HG02884 (cell line): Measurements from ENCODE around the gene OPHN1.
"Not testable (repeated sequence)": the region's sequence is repeated elsewhere in the genome, so short reads cannot be mapped to it uniquely, and the experiment has no call there.

Source experiments
- ATAC-seq: cut with Tn5 transposase; IDR thresholded peaks from one replicate; pipeline ENCODE4 v1.9.1; 2021; ENCODE audit warnings: mild to moderate bottlenecking, moderate library complexity; ENCODE audit not compliant: unreplicated experiment

The OPHN1 gene

DNA sequence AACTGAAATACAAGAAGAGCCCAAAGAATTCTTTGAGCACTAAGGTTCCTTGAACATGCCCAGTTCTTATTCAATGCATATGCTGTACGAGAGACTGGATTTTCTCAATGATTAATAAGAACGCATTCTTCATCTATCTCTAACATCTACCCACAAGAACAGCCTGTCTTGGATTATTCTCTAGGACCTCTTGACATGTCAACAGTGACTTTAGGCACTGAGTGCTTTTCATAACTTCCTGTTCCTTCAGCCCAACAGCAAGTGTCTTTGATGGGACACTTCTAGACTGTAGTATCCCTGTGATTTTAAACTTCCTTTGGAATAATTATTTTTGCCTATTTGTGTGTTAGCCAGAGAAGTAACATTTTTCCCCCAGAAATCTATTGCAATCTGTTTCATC is 69.3 kb downstream of the OPHN1 start:
- ATAC-seq, result no peak

DNA sequence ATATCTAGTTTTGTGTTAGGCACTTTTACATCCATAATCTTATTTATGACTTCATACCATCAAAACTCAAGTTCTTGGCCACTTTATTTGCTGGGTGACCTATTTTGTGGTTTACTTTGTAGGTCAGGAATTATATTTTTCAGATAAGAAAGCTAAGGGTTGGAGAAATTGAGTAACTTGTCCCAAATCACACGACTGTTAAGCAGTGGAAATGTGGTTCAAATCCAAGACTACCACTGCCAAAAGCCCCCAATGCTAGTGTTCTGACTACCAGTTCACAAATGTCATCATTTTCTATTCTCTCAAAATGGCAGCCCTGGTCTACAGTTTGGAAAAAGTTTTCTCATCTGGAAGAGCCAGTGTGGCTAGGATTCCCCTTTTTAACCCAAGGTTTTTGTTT is 74.6 kb downstream of the OPHN1 start:
- ATAC-seq, result no peak

DNA sequence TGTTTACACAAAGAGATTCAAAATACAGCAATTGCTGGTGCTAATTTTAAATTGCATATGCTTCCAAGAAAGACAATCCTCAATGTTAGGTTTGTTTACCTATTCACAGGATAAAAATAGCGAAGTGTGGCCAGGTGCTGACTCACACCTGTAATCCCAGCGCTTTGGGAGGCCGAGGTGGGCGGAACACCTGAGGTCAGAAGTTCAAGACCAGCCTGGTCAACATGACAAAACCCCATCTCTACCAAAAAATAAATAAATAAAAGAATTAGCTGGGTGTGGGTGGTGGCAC is 77.7 kb downstream of the OPHN1 start:
- no peak for ATAC-seq

DNA sequence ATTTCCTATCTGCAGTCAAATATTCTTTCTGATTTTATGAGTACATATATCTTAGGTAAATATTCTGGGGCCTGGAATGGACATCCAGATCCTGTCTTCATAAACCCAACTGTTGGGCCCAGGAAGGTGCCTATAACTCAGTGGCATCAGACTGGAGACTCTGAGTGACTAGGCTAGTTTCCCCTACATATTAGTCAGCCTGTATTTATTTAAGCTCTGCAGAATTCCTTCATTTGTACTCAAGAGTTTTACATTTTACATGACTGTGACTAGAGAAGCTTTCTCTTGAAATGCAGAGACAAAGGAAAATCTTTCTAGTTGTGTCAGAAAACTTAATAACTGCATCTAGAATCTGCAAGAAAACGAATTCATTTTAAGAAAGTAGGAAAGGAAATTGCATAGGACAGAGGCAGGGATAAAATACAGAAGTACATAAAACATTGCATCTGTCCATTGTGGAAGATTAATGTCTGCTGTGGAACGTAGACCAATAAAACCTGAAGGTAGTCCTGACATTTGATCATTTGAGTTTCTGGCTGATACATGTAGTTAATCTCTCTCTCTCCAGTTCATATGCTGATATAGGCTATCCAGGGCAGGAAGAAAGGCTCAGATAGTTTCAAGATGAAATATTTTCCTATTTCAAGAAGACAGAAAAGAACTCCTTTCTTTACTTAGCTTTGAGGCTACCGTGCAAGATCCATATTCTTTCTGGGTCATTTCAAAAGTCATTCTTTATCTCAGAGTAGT is 78.2 kb downstream of the OPHN1 start:
- no peak for ATAC-seq

DNA sequence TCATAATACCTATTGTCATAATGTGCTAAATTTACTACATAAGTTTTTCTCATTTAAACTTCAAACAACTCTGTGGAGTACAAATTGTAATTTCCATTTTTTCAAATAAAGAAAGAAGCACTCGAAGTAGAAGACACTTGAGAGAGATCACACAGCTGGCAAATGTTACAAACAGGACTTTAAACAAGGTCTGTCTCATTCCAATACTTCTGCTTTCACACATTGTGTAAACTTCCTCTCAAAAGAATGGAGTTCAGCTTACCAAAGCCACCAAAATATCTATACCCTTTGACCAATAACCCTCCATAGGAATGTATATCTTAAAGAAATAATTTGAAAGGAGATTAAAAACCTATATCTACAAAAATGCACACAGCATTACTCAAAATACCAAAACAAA is 88.3 kb downstream of the OPHN1 start:
- no peak for ATAC-seq

DNA sequence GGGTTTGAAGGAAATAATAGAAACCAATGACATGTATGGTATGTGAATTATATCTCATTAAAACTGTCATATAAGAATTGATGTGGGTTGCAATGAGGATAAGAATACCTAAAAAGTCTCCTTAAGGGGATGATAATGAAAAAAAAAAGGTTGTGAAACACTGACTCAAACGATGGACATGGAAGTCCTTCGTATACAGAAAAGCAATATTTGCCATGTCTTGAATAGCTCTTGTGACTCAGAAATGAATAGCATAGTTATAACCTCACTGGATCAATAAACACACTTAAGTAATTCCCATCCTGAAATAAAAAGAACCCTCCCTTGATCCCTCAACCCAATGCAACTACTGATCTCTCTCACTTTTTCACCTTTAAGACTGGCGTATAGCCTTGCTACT is 89.7 kb downstream of the OPHN1 start:
- no peak for ATAC-seq

DNA sequence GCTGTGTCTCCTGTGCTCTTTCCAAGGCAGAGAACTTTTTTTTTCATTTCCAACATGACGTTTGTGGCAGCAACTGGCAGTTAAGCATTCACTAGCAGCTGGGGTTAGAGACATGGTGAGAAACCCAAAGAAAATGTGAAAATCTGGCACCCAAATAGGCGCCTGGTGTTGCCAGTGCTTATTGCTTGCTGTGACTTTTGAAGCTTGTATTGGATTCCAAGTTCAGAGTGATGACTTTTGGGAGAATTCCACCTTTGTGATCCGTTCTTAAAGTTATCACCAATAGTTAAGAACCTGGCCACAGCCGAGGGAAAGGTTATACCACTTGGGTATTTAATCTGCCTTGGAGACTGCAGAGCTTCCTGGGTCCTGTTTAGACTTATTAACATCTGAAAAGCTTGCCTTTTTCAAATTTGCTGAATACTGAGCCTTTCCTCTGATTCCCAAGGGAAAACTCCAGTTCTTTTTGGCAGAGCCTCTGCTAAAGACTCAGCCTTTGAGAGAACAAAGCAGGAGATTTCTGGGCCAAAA is 101.0 kb downstream of the OPHN1 start:
- ATAC-seq, result no peak

DNA sequence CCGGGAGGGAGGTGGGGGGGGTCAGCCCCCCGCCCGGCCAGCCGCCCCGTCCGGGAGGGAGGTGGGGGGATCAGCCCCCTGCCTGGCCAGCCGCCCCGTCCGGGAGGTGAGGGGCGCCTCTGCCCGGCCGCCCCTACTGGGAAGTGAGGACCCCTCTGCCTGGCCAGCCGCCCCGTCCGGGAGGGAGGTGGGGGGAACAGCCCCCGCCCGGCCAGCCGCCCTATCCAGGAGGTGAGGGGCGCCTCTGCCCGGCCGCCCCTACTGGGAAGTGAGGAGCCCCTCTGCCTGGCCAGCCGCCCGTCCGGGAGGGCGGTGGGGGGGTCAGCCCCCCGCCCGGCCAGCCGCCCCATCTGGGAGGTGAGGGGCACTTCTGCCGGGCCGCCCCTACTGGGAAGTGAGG is 106.5 kb downstream of the OPHN1 start:
- not testable (repeated sequence) for ATAC-seq

DNA sequence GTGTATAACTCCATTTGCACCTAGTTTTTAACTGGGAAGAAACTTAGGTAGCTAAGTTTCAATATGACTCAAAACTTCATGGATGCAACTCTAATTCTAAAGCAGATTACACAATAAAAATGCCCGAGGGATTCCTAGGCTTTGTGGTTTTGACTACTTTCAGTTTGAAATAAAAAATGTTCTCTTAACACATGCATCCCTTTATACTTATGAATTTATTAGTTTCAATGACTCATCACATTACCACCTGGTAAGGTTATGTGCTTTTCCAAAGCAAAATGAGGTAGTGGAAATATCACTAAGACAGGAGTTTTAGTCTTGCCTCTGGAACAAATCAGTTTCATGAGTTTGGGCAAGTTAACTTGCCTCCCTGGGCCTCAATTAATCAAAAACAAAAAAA is 125.5 kb downstream of the OPHN1 start:
- no peak for ATAC-seq

DNA sequence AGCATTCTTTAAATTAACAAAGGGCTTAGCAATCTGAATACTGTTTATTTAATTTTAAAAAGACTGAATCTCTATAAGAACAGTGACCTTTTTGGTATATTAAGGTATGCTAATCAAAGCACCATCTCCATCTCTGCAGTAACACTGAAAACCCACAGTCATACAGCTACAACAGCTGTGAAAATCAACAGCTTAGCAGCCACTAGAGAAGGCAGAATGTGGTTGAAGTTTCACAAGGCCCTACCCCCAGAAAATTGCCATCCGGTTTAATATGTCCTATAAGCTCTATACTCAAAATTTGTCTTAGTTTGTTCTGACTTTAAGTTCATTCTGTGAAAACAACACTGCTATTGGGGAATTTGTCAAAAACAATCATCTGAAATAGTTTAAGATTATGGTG is 128.7 kb downstream of the OPHN1 start:
- ATAC-seq, result no peak

DNA sequence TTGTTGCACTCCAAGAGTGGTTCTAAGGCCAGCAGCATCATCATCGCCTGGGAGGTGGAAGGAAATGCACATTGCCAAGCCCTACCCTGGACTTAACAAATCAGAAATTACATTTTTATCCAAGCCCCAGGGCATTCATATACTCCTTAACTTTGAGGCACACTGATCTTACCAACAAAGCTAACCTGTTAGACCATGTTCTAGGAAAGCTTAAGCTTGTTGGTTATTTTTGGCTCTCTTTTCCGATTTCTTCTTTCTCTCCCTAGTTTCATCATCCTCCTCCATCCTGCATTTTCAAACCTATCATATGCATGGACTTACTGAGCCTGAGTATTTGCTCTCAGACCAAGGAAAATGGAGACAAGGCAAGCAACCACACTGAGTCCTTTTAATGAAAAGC is 133.4 kb downstream of the OPHN1 start:
- no peak for ATAC-seq

DNA sequence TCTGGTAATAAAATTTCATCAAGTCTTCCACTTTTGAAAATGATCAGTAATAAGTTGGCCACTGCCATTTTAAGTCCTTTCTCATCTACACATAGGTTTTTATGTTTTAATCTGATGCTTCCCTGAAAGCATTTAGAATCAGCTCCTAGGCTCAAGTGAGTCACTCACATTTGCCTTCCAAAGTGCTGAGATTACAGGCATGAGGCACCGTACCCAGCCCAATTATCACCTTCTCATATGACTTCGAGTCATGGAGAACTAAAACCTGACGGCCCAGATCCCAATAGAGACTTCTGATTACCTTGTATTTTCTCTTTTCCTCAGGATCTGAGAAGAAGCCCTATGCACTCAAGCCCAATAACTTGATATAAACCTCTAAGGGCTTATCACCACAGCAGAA is 140.8 kb downstream of the OPHN1 start:
- ATAC-seq, result no peak

DNA sequence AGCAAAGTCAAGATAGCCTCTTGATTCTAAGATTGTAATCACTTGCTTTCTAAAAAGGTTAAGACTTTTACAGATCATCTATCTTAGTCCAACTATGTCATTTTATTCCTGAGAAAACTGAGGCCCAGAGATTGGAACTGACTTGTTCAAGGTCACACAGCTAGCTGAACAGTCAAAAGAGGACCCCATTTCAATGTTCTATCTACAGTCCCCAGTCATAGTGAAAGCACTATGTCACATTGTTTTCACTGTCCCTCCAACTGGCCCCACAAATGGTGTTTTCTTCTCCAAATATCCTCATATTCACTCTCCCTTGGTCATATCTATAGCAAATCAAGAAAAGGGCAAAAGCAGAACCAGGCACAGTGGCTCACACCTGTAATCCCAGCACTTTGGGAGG is 145.2 kb downstream of the OPHN1 start:
- ATAC-seq, result no peak

DNA sequence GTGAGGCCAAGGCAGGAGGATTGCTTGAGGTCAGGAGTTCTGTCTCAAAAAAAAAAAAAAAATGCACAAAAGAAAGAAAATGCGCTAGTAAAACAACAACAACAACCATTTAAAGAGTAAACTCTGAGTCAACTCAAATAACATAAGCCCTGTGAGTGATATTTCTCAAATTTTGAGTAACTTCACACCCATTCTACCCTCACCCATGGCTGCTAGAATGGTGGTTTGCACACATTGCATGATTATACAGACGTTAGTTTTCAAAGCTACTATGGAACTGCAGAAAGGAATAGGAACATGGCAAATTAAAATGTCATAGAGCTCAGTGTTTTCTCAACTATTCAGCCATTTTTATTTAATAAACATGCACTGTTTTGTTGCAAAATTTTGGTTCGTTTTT is 145.9 kb downstream of the OPHN1 start:
- no peak for ATAC-seq

DNA sequence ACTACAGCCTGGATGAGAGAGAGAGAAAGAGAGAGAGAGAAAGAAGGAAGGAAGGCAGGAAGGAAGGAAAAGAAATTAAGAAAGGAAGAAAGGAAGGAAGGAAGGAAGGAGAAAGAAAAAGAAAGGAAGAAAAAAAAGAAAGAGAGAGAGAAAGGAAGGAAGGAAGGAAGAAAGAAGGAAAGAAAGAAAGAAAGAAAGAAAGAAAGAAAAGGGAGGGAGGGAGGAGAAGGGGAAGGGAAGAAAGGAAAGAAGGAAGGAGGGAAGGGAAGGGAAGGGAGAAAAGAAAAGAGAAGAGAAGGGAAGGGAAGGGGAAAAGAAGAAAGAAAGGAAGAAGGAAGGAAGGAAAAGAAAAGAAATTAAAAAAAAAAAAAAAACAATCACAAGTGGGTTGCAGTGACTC is 146.3 kb downstream of the OPHN1 start:
- no peak for ATAC-seq

DNA sequence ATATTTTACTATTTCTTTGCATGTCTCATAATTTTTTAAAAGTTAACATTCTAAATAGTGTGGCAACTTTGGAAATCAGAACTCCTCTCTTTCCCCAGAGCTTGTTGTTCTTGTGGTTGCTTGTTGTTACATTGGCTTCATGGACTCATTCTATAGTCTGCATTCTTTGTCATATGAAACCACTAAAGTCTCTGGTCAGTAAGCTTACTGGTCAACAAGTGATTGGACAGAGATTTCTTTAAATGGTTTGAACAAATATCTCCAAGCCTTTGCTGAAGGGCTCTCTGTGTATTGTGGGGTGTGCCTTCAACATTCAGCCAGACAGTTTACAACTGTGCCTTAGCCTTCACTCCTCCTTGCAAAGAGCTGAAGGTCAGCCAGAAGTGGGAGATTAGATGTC is 147.2 kb downstream of the OPHN1 start:
- ATAC-seq, result no peak

DNA sequence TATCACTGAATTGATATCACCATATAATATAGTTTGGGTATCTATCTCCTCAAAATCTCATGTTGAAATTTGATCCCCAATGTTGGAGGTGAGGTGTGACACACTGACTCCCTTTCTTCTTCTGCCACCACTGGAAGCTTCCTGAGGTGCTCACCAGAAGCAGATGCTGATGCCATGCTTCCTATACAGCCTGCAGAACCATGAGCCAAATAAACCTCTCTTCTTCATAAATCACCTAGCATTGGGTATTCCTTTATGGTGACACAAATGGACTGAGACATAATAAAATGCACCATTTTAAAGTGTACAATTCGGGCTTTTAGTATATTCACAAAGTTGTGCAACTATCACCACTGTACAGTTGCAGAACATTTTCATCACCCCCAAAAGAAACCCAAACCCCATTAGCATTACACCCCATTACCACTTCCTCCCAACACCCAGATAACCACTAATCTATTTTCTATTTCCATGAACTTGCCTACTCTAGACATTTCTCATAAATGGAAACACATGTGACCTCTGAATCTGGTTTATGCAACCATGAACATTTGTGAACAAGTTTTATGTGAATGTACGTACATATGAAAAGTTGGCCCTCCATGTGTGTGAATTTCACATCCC is 148.9 kb downstream of the OPHN1 start:
- ATAC-seq, result no peak

DNA sequence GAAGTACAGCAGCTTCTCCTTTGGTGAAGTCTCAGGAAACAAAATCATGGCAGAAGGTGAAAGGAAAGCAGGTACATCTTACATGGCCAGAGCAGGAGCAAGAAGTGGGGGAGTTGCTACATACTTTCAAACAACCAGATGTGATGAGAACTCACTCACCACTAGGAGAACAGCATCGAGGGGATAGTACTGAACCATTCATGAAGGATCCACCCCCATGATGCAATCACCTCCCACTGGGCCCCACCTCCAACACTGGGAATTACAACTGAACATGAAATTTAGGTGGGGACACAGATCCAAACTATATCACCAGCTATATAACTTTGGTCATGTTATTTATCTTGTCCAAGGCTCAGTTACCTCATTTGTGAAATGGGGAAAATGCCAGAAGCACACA is 159.4 kb downstream of the OPHN1 start:
- ATAC-seq, result no peak

DNA sequence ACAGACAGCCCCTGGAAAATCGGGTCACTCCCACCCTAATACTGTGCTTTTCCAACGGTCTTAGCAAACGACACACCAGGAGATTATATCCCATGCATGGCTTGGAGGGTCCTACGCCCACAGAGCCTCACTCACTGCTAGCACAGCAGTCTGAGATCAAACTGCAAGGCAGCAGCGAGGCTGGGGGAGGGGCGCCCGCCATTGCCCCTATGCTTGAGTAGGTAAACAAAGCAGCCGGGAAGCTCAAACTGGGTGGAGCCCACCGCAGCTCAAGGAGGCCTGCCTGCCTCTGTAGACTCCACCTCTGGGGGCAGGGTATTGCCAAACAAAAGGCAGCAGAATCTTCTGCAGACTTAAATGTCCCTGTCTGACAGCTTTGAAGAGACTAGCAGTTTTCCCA is 168.5 kb downstream of the OPHN1 start:
- ATAC-seq, result not testable (repeated sequence)

DNA sequence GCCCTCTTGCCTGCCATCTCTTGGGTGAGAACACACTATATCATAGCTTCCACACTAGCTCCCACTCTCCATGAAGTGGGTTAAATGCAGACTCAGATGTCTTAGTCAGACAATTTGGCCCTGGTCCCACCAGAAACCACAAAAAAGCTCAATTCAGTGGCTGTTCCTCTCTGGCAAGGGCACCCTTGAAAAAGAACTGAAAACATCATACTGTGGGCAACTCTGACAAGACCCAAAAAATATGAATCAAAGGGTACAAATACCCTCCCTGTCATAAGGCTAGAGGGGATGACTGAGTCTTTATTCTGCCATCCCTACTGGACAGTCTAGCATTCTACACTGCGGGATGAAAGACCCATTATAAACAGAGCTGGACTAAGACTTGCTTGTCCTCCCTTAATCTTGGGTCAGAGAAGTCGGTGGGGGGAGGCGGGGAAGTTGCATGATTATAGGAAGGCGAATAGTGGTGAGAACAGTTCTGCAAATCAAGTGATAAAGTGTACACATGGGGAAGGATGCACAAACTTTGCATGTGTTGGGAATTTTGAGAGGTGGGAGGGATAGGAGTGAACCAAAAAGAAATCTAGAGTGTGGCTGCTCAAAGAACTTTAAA is 172.1 kb downstream of the OPHN1 start:
- ATAC-seq, result no peak

DNA sequence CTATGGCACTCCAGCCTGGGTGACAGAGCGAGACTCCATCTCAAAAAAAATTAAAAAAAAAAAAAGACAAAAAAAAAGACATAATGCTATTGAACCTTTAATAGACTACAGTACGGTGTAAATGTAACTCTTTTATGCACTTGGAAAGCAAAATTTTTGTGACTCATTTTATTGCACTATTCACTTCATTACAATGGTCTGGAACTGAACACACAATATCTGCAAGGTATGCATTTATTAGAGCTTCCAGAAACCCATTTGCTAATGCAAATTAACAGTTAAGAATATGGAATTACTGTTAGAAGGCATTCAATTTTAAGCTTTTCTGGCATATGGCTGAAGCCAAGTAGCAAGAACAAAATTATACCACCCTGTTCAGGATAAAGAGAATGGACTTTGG is 176.3 kb downstream of the OPHN1 start:
- no peak for ATAC-seq
